NCI-H128 (cell line): ENCODE results near the gene SYNGR3.

Source experiments
- DNase-seq: peaks from one replicate; lab custom pipeline; 2025; ENCODE audit not compliant: unreplicated experiment; lab: John Stamatoyannopoulos, UW

Gene SYNGR3

GRCh38 chr16:1976951-1977874 lies 12.6 kb upstream of the SYNGR3 start:
- DNase-seq = no peak

- DNase-seq = no peak
These were observed 11.9 kb upstream of the SYNGR3 start for GRCh38 chr16:1977875-1978268.

- no peak for DNase-seq
These were observed 11.2 kb upstream of the SYNGR3 start for GRCh38 chr16:1978476-1979120.

- DNase-seq = no peak
These were observed 10.3 kb upstream of the SYNGR3 start for GRCh38 chr16:1979271-1980029.

- no peak for DNase-seq
These were observed 9.6 kb upstream of the SYNGR3 start for GRCh38 chr16:1980030-1980769.

- DNase-seq = no peak
These were observed 9.0 kb upstream of the SYNGR3 start for GRCh38 chr16:1980770-1981087.

GRCh38 chr16:1981398-1981836 lies 8.4 kb upstream of the SYNGR3 start, which contains the start of gene NOXO1:
TSS of gene NOXO1 (minus strand) at chr16:1981469. CDS start at chr16:1981179, 290 bp downstream.
- no peak for DNase-seq

- DNase-seq = no peak
These were observed 7.7 kb upstream of the SYNGR3 start for GRCh38 chr16:1982013-1982433.

- DNase-seq = no peak
These were observed 6.7 kb upstream of the SYNGR3 start for GRCh38 chr16:1982991-1983543.

GRCh38 chr16:1983544-1984346 lies 6.0 kb upstream of the SYNGR3 start, which contains the start of gene GFER:
TSS of gene GFER (plus strand) at chr16:1984193. CDS start at chr16:1984219, 26 bp downstream.
- peak; percentile 53 for DNase-seq

- no peak for DNase-seq
These were observed 5.2 kb upstream of the SYNGR3 start for GRCh38 chr16:1984347-1985225.

GRCh38 chr16:1985466-1986150 lies 4.2 kb upstream of the SYNGR3 start:
- no peak for DNase-seq

GRCh38 chr16:1987198-1987597 lies 2.6 kb upstream of the SYNGR3 start:
- no peak for DNase-seq

- DNase-seq = no peak
These were observed 256 bp downstream of the SYNGR3 start for GRCh38 chr16:1990101-1990350.

- DNase-seq = no peak
These were observed 773 bp downstream of the SYNGR3 start for GRCh38 chr16:1990351-1991134.

GRCh38 chr16:1991135-1991551 lies 1.4 kb downstream of the SYNGR3 start:
- DNase-seq = no peak

- no peak for DNase-seq
These were observed 1.8 kb downstream of the SYNGR3 start for GRCh38 chr16:1991588-1991947.
